ENCODE results near the gene CCDC158. TPM values are rescaled to one million over a fixed set of nuclear protein-coding genes. Genes with fewer than 3 reads are reported as not detected.

Gene CCDC158
- total RNA-seq, 1 donor = 0.36 TPM

DNA sequence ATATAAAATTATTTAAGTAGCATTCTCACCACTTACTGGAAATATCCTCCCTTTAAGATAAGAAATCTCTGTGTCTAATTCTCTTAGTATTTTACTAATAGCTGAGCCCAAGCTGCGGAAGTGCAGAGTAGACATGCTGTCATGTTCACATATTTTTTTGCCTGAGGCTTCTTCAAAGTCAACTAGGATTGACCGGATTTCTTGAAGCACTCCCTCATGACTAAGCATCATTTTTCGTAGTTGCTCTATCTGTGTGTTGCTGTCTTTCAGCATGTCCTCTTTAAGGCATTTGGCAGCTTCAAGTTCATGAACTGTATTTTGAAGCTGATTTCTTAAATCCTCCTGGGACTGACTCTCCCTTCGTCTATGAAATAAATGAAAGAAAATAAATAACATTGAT, 36.9 kb downstream of the CCDC158 start:
- Histone ChIP-seq H3K4me1 (ENCODE audit: insufficient read depth, low read length) (no peaks in the 10 kb centered on the region), H3K27ac (ENCODE audit: low read depth, low read length) (no peak overlapping the region), H3K27me3 (ENCODE audit: insufficient read depth, low read length) (peaks cover 13% of the 10 kb centered on the region), H3K79me2 (ENCODE audit: insufficient read depth, low read length) (no peaks in the 10 kb centered on the region), H3K9me3 (ENCODE audit: low read depth, low read length) (no peaks in the 10 kb centered on the region), H3K4me3 (ENCODE audit: insufficient read depth, low read length) (no peak overlapping the region), H3K4me2 (ENCODE audit: insufficient read depth, low read length) (no peak overlapping the region), H2AFZ (ENCODE audit: low read length) (no peak overlapping the region), H3K36me3 (ENCODE audit: insufficient read depth, low read length) (no peaks in the 10 kb centered on the region), H4K20me1 (ENCODE audit: insufficient read depth, low read length) (no peaks in the 10 kb centered on the region)
- no peak for DNase-seq (ENCODE audit: insufficient read length, low spot score, missing footprints)
- TF ChIP-seq, protein P1, sequence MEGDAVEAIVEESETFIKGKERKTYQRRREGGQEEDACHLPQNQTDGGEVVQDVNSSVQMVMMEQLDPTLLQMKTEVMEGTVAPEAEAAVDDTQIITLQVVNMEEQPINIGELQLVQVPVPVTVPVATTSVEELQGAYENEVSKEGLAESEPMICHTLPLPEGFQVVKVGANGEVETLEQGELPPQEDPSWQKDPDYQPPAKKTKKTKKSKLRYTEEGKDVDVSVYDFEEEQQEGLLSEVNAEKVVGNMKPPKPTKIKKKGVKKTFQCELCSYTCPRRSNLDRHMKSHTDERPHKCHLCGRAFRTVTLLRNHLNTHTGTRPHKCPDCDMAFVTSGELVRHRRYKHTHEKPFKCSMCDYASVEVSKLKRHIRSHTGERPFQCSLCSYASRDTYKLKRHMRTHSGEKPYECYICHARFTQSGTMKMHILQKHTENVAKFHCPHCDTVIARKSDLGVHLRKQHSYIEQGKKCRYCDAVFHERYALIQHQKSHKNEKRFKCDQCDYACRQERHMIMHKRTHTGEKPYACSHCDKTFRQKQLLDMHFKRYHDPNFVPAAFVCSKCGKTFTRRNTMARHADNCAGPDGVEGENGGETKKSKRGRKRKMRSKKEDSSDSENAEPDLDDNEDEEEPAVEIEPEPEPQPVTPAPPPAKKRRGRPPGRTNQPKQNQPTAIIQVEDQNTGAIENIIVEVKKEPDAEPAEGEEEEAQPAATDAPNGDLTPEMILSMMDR (IDR thresholded peaks at IDR 0.05; ENCODE audit: extremely low read depth, low read depth, low read length) = no peak

DNA sequence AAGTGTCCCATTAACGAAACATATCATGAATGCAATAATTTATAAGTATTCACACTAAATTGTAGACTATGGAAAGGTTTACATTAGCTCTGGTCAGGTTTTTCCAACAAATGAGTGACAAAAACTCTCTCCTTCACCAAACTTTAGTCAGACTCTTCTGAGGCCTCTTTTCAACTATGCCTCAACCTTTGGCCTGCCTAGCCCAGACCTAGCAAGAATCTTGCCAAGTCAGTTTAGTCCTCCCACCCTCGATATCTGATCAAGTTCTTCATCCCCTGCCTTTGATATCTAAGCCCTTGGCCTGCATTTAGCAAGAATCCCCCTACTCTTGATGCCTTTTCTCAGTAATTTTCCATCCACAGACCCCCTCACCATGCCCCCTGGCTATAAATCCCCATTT, 37.9 kb downstream of the CCDC158 start:
- H3K27ac ChIP-seq (ENCODE audit: low read depth, low read length) = no peak overlapping the region
- H3K4me3 ChIP-seq (ENCODE audit: insufficient read depth, low read length) = no peak overlapping the region
- H2AFZ ChIP-seq (ENCODE audit: low read length) = no peak overlapping the region
- TF ChIP-seq, protein P1 (IDR thresholded peaks at IDR 0.05; ENCODE audit: extremely low read depth, low read depth, low read length) = no peak
- peaks cover 13% of the 10 kb centered on the region for H3K27me3 ChIP-seq (ENCODE audit: insufficient read depth, low read length)
- no peaks in the 10 kb centered on the region for H3K4me1 ChIP-seq (ENCODE audit: insufficient read depth, low read length)
- H3K9me3 ChIP-seq (ENCODE audit: low read depth, low read length) = no peaks in the 10 kb centered on the region
- no peaks in the 10 kb centered on the region for H3K79me2 ChIP-seq (ENCODE audit: insufficient read depth, low read length)
- no peak for DNase-seq (ENCODE audit: insufficient read length, low spot score, missing footprints)
- no peaks in the 10 kb centered on the region for H4K20me1 ChIP-seq (ENCODE audit: insufficient read depth, low read length)
- H3K4me2 ChIP-seq (ENCODE audit: insufficient read depth, low read length) = no peak overlapping the region
- no peaks in the 10 kb centered on the region for H3K36me3 ChIP-seq (ENCODE audit: insufficient read depth, low read length)

DNA sequence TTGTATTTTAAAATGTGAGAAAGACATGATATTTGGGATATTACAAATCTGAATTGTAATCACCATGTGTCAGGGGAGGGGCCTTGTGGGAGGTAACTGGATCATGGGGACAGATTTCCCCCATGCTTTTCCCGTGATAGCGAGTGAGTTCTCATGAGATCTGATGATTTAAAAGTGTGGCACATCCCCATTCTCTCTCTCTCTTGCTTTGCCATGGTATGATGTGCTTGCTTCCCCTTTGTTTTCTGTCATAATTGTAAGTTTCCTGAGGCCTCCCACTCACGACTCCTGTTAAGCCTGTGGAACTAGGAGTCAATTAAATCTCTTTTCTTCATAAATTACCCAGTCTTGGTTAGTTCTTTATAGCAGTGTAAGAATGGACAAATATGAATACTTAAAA, 39.0 kb downstream of the CCDC158 start:
- no peak overlapping the region for H2AFZ ChIP-seq (ENCODE audit: low read length)
- H3K4me3 ChIP-seq (ENCODE audit: insufficient read depth, low read length) = no peak overlapping the region
- no peaks in the 10 kb centered on the region for H3K79me2 ChIP-seq (ENCODE audit: insufficient read depth, low read length)
- no peaks in the 10 kb centered on the region for H4K20me1 ChIP-seq (ENCODE audit: insufficient read depth, low read length)
- no peak overlapping the region for H3K27ac ChIP-seq (ENCODE audit: low read depth, low read length)
- DNase-seq (ENCODE audit: insufficient read length, low spot score, missing footprints) = no peak
- no peaks in the 10 kb centered on the region for H3K9me3 ChIP-seq (ENCODE audit: low read depth, low read length)
- TF ChIP-seq, protein P1 (IDR thresholded peaks at IDR 0.05; ENCODE audit: extremely low read depth, low read depth, low read length) = no peak
- peaks cover 13% of the 10 kb centered on the region for H3K27me3 ChIP-seq (ENCODE audit: insufficient read depth, low read length)
- no peak overlapping the region for H3K4me2 ChIP-seq (ENCODE audit: insufficient read depth, low read length)
- H3K4me1 ChIP-seq (ENCODE audit: insufficient read depth, low read length) = no peaks in the 10 kb centered on the region
- no peaks in the 10 kb centered on the region for H3K36me3 ChIP-seq (ENCODE audit: insufficient read depth, low read length)

DNA sequence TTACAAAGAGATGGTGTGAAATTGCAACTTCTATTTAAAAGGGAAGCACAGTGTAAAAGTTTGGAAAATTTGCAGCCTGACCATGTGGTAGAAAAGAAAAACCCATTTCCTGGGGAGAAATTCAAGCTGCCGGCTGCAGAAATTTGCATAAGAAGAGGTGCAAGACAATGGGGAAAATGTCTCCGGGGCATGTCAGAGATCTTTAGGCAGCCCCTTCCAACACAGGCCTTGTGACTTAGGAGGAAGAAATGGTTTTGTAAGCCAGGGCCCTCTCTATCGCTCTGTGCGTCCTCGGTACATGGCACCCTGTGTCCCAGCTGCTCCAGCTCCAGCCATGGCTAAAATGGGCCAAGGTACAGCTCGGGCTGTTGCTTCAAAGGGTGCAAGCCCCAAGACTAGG, 40.4 kb downstream of the CCDC158 start:
- no peak overlapping the region for H3K4me2 ChIP-seq (ENCODE audit: insufficient read depth, low read length)
- H3K9me3 ChIP-seq (ENCODE audit: low read depth, low read length) = no peaks in the 10 kb centered on the region
- TF ChIP-seq, protein P1 (IDR thresholded peaks at IDR 0.05; ENCODE audit: extremely low read depth, low read depth, low read length) = no peak
- H3K36me3 ChIP-seq (ENCODE audit: insufficient read depth, low read length) = no peaks in the 10 kb centered on the region
- H3K4me3 ChIP-seq (ENCODE audit: insufficient read depth, low read length) = no peak overlapping the region
- H3K79me2 ChIP-seq (ENCODE audit: insufficient read depth, low read length) = no peaks in the 10 kb centered on the region
- peaks cover 5% of the 10 kb centered on the region for H3K27me3 ChIP-seq (ENCODE audit: insufficient read depth, low read length)
- no peak overlapping the region for H2AFZ ChIP-seq (ENCODE audit: low read length)
- H3K27ac ChIP-seq (ENCODE audit: low read depth, low read length) = no peak overlapping the region
- DNase-seq (ENCODE audit: insufficient read length, low spot score, missing footprints) = no peak
- no peaks in the 10 kb centered on the region for H4K20me1 ChIP-seq (ENCODE audit: insufficient read depth, low read length)
- no peaks in the 10 kb centered on the region for H3K4me1 ChIP-seq (ENCODE audit: insufficient read depth, low read length)
